HCT116 (cell line): ENCODE measurements around the gene CCR7. TPM values are rescaled to one million over a fixed set of nuclear protein-coding genes. Genes with fewer than 3 reads are reported as not detected.

Experiments used
- ATAC-seq: fragments of 200-7000 bp; cut with Tn5 transposase; 2 replicates; pipeline ENCODE4 v1.9.1; 2020; ENCODE audit warnings: mild to moderate bottlenecking, moderate library complexity
- BruUV-seq: library from RNA; stranded (reverse); fragments of 400-500 nt; replicated peaks from 2 replicates; lab custom pipeline; 2021; lab: Mats Ljungman, UMichigan
- CTCF ChIA-PET: fragments of 300-600 bp; sonication (Branson Sonifier 250); formaldehyde crosslinking; loops from one replicate; lab custom pipeline; 2021; ENCODE audit warnings: antibody characterized with exemption; lab: Charles Lee
- POLR2A ChIA-PET: fragments of 300-600, 350-600 bp; sonication (Branson Sonifier 250); formaldehyde crosslinking; loops from one replicate; lab custom pipeline; 2021; ENCODE audit warnings: antibody characterized with exemption; lab: Charles Lee
- RAD21 ChIA-PET, 2 experiments: fragments of 300-600 bp; sonication (Branson Sonifier 250); formaldehyde crosslinking; loops; one replicate each; lab custom pipeline; 2023; ENCODE audit warnings: low total read pairs in 2 of 2; ENCODE audit not compliant: uncharacterized antibody in 2 of 2, unreplicated experiment in 2 of 2, low non-redundant PET in 1 of 2; lab: Charles Lee
- DNase-seq: peaks from one replicate; pipeline ENCODE4 v3.0.0-alpha.2; 2010; ENCODE audit warnings: low read depth, low spot score
- H2AFZ ChIP-seq: fragments of 200-600 bp; shearing (Covaris generic), sonication (generic); 2 replicates; pipeline ENCODE4 v1.6.1; 2017; ENCODE audit warnings: low read depth, mixed run types, mixed read lengths, antibody characterized with exemption, low read length; ENCODE audit not compliant: poor library complexity, severe bottlenecking
- H3K27ac ChIP-seq: 2 replicates; pipeline ENCODE4 v1.5.1; 2012; ENCODE audit warnings: low read depth, low read length
- H3K27me3 ChIP-seq: fragments of 200-600 bp; sonication (generic); 2 replicates; pipeline ENCODE4 v1.6.1; 2016; ENCODE audit warnings: mixed run types, low read length, mixed read lengths; ENCODE audit not compliant: insufficient read depth
- H3K36me3 ChIP-seq, 2 experiments: fragments of 200-500 bp in 1 of 2; fragments of 200-600 bp in 1 of 2; sonication (Bioruptor generic) in 1 of 2; sonication (generic) in 1 of 2; 2 replicates each; pipeline versions ENCODE4 v1.5.1 to v1.6.1; 2014 to 2016; ENCODE audit warnings: low read length in 2 of 2, inconsistent platforms in 1 of 2, mixed read lengths in 1 of 2, mixed run types in 1 of 2; ENCODE audit not compliant: insufficient read depth in 2 of 2, control insufficient read depth in 1 of 2
- H3K4me1 ChIP-seq, 2 experiments: fragments of 200-600 bp in 1 of 2; sonication (generic) in 1 of 2; 2 replicates each; pipeline versions ENCODE4 v1.5.1 to v1.6.1; 2012 to 2017; ENCODE audit warnings: low read length in 2 of 2, inconsistent platforms in 1 of 2, mild to moderate bottlenecking in 1 of 2, mixed read lengths in 1 of 2, mixed run types in 1 of 2, moderate library complexity in 1 of 2; ENCODE audit not compliant: insufficient read depth in 2 of 2, control insufficient read depth in 1 of 2
- H3K4me2 ChIP-seq: fragments of 200-600 bp; sonication (generic); 2 replicates; pipeline ENCODE4 v1.6.1; 2017; ENCODE audit warnings: mixed run types, low read length, mixed read lengths
- H3K4me3 ChIP-seq, 2 experiments: fragments of 200-600 bp in 1 of 2; sonication (generic) in 1 of 2; replicated peaks in 1 of 2; 2 replicates each; pipeline ENCODE4 v1.5.1; 2011 to 2016; ENCODE audit warnings: low read length in 2 of 2, control low read depth in 1 of 2, low read depth in 1 of 2, mild to moderate bottlenecking in 1 of 2, mixed read lengths in 1 of 2, mixed run types in 1 of 2
- H3K79me2 ChIP-seq: fragments of 200-600 bp; sonication (generic); 2 replicates; pipeline ENCODE4 v1.6.1; 2017; ENCODE audit warnings: mild to moderate bottlenecking, mixed run types, low read length, moderate library complexity, mixed read lengths; ENCODE audit not compliant: insufficient read depth
- H3K9ac ChIP-seq: fragments of 200-600 bp; sonication (generic); 2 replicates; pipeline ENCODE4 v1.6.1; 2016; ENCODE audit warnings: low read length, mixed read lengths
- H3K9me2 ChIP-seq: fragments of 200-600 bp; sonication (generic), shearing (Covaris generic); 2 replicates; pipeline ENCODE4 v1.6.1; 2017; ENCODE audit warnings: mixed run types, mild to moderate bottlenecking, moderate library complexity; ENCODE audit not compliant: insufficient read depth
- H3K9me3 ChIP-seq, 2 experiments: fragments of 200-500 bp in 1 of 2; fragments of 200-600 bp in 1 of 2; sonication (Bioruptor generic) in 1 of 2; sonication (generic) in 1 of 2; 2 replicates each; pipeline ENCODE4 v1.6.1; 2014 to 2017; ENCODE audit warnings: low read length in 2 of 2, mixed read lengths in 2 of 2, inconsistent platforms in 1 of 2, low read depth in 1 of 2, mild to moderate bottlenecking in 1 of 2, mixed run types in 1 of 2, moderate library complexity in 1 of 2; ENCODE audit not compliant: control insufficient read depth in 1 of 2, insufficient read depth in 1 of 2
- H4K20me1 ChIP-seq: fragments of 200-600 bp; sonication (generic), shearing (Covaris generic); 2 replicates; pipeline ENCODE4 v1.6.1; 2017; ENCODE audit warnings: mixed run types, mild to moderate bottlenecking, moderate library complexity; ENCODE audit not compliant: insufficient read depth
- CEBPB ChIP-seq: IDR thresholded peaks from 2 replicates; pipeline ENCODE4 v1.6.1; 2012; ENCODE audit warnings: low read depth
- EGR1 ChIP-seq: IDR thresholded peaks from 2 replicates; pipeline ENCODE4 v1.6.1; 2012; ENCODE audit warnings: low read depth
- EZH2 ChIP-seq: fragments of 200-600 bp; sonication (generic); IDR thresholded peaks from 2 replicates; pipeline ENCODE4 v1.6.1; 2017; ENCODE audit warnings: antibody characterized with exemption, mixed run types
- JUND ChIP-seq: IDR thresholded peaks from 2 replicates; pipeline ENCODE4 v1.6.1; 2012
- RAD21 ChIP-seq: IDR thresholded peaks from 2 replicates; pipeline ENCODE4 v1.6.1; 2012; ENCODE audit warnings: low read depth, mild to moderate bottlenecking
- SRF ChIP-seq: IDR thresholded peaks from 2 replicates; pipeline ENCODE4 v1.6.1; 2012; ENCODE audit warnings: low read depth
- TCF7L2 ChIP-seq: IDR thresholded peaks from 2 replicates; pipeline ENCODE4 v1.7.0; 2011; ENCODE audit warnings: borderline replicate concordance, inconsistent platforms; ENCODE audit not compliant: insufficient read depth, insufficient read length; ENCODE audit errors: extremely low read depth
- ZFX ChIP-seq: fragments of 450-650 bp; IDR thresholded peaks from 2 replicates; pipeline ENCODE4 v1.6.1; 2017
- ZNF274 ChIP-seq: fragments of 200-500 bp; sonication (Bioruptor generic); IDR thresholded peaks from 2 replicates; pipeline ENCODE4 v1.6.1; 2014; ENCODE audit warnings: mild to moderate bottlenecking, low read depth, low read length, inconsistent platforms
- intact Hi-C: fragments of 100-400 bp; cut with micrococcal nuclease; formaldehyde crosslinking; loops from 2 replicates; pipeline ENCODE4 v1.10.0; 2022
- total RNA-seq: library from RNA; stranded (reverse); gene quantifications from one replicate; pipeline ENCODE4 v1.2.1, GENCODE V29; 2021; ENCODE audit not compliant: unreplicated experiment
- TF ChIP-seq, protein P1 (sequence below): IDR thresholded peaks from 2 replicates; pipeline ENCODE4 v1.6.1; 2011; ENCODE audit warnings: mild to moderate bottlenecking, low read length, moderate library complexity; ENCODE audit not compliant: insufficient replicate concordance; ENCODE audit errors: extremely low read depth

CCR7 gene
- total RNA-seq, 1 experiment from 2014 or later: 0.69 TPM

DNA sequence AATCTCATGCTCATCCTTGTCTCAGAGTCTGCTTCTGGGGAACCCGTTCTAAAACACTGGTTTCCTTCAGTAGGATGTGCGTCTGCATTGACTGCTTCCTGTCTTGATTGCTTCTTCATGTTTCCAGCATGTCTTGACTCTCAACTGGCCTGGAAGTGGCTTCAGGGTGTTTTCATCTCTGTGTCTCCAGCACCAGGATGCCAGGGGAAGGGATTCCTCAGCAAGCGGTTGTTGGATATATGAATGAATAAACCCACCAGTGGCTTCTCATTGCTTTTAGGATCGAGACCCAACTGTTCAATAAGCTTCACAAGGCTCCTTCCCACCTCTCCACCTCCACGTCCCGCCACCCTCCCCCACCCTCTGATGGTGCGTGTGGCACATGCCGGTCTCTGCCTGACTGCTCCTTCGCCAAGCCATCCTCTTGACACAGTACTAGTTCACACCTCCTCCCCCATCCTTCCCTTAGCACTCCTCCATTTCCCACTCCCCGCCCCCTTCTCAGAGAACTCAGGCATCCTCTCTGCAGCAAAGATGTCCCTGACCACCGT is 49.7 kb downstream of the CCR7 start:
- ChIA-PET RAD21 (no interaction called here), POLR2A (interaction anchor here (2.4 kb wide), 1 partner anchor 14 kb away, joined by 11 read pairs; the partner anchor contains the start of gene TNS4), CTCF (no interaction called here)
- Histone ChIP-seq H3K36me3 (no peaks in the 10 kb centered on the region), H3K9me2 (no peaks in the 10 kb centered on the region), H3K79me2 (no peaks in the 10 kb centered on the region), H3K27me3 (no peaks in the 10 kb centered on the region), H3K27ac (0 out of 2 replicates have a peak overlapping the region, but pooled peaks have one; percentile 83), H4K20me1 (no peaks in the 10 kb centered on the region), H3K4me1 (peaks cover 81 to 100% of the 10 kb centered on the region in 2 experiments), H2AFZ (no peak overlapping the region), H3K9me3 (no peaks in the 10 kb centered on the region), H3K4me2 (0 out of 2 replicates have a peak overlapping the region, but pooled peaks have one; percentile 21), H3K4me3 (no peak overlapping the region), H3K9ac (no peak overlapping the region)
- intact Hi-C loops: no loop called here
- DNase-seq: no peak
- no TSS peak for BruUV-seq
- no peak for TF ChIP-seq CEBPB
- no peak for TF ChIP-seq TCF7L2
- TF ChIP-seq EZH2: no peak
- TF ChIP-seq RAD21: no peak
- TF ChIP-seq EGR1: no peak
- no peak for TF ChIP-seq ZNF274
- no peak for TF ChIP-seq JUND
- TF ChIP-seq ZFX: no peak
- TF ChIP-seq, protein P1, sequence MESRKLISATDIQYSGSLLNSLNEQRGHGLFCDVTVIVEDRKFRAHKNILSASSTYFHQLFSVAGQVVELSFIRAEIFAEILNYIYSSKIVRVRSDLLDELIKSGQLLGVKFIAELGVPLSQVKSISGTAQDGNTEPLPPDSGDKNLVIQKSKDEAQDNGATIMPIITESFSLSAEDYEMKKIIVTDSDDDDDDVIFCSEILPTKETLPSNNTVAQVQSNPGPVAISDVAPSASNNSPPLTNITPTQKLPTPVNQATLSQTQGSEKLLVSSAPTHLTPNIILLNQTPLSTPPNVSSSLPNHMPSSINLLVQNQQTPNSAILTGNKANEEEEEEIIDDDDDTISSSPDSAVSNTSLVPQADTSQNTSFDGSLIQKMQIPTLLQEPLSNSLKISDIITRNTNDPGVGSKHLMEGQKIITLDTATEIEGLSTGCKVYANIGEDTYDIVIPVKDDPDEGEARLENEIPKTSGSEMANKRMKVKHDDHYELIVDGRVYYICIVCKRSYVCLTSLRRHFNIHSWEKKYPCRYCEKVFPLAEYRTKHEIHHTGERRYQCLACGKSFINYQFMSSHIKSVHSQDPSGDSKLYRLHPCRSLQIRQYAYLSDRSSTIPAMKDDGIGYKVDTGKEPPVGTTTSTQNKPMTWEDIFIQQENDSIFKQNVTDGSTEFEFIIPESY: no peak
- TF ChIP-seq SRF: no peak
- ATAC-seq: no peak
